GM12878 (cell line): ENCODE data around the gene COL23A1. TPM values are rescaled to one million over a fixed set of nuclear protein-coding genes. Genes with fewer than 3 reads are reported as not detected.

Experiments
- CBX3 ChIP-seq: fragments of 200-600 bp; sonication (generic); IDR thresholded peaks from 2 replicates; pipeline ENCODE4 v1.6.1; 2016; ENCODE audit warnings: low read depth, borderline replicate concordance
- HCFC1 ChIP-seq: fragments of 150-350 bp; IDR thresholded peaks from 2 replicates; pipeline ENCODE4 v1.6.1; 2014; ENCODE audit warnings: low read length
- NFYB ChIP-seq: IDR thresholded peaks from 2 replicates; pipeline ENCODE4 v1.6.1; 2011; ENCODE audit warnings: low read depth, mild to moderate bottlenecking, low read length, improper control_type of control experiment, moderate library complexity; ENCODE audit not compliant: insufficient read depth
- SMC3 ChIP-seq: IDR thresholded peaks from 2 replicates; pipeline ENCODE4 v1.6.1; 2011; ENCODE audit warnings: low read length, improper control_type of control experiment, borderline replicate concordance
- USF1 ChIP-seq: IDR thresholded peaks from 2 replicates; pipeline ENCODE4 v1.6.1; 2011; ENCODE audit warnings: borderline replicate concordance, low read depth, mild to moderate bottlenecking, moderate library complexity, mixed read lengths, low read length; ENCODE audit not compliant: insufficient read depth; ENCODE audit errors: extremely low read length
- ZSCAN29 ChIP-seq: fragments of 450-650 bp; IDR thresholded peaks from 2 replicates; pipeline ENCODE4 v1.6.1; 2017; ENCODE audit warnings: mild to moderate bottlenecking, moderate library complexity
- polyA plus RNA-seq, 11 experiments: library from polyadenylated mRNA; depleted of rRNA in 4 of 11; unstranded in 6 of 11; stranded (reverse) in 5 of 11; fragments of >200 nt; fragmentation: Nextera tagmentation in 4 of 11; fragmentation: Illumina TruSeq in 1 of 11; extraction: Ambion mirVana in 4 of 11; extraction: Trizol in 1 of 11; gene quantifications; 1 replicate in 1 of 11; 2 replicates in 10 of 11; pipeline versions ENCODE4 v1.2.1 to v1.2.3, GENCODE V29; 2011 to 2016; ENCODE audit warnings: inconsistent platforms in 2 of 11, missing spikeins in 2 of 11, low read depth in 1 of 11
- small RNA-seq: library from RNA; depleted of rRNA; stranded (forward); fragments of <200 nt; gene quantifications from one replicate; pipeline ENCODE3, GENCODE V24; 2014
- total RNA-seq, 4 experiments: library from RNA; depleted of rRNA in 3 of 4; stranded (reverse); fragments of >200 nt in 3 of 4; fragmentation: Illumina TruSeq in 1 of 4; extraction: Trizol in 1 of 4; gene quantifications; 2 replicates each; pipeline versions ENCODE4 v1.2.1 to v1.2.3, GENCODE V29; 2013 to 2021

COL23A1 gene
- total and polyA plus RNA-seq, 10 of the 15 experiments (the other 5 are each of a cell fraction or from before 2014, with no cell fraction given) = 0.03 to 0.83 (median 0.09) TPM; not detected in 5

- TF ChIP-seq ZSCAN29 (no peak), CBX3 (no peak), NFYB (no peak), USF1 (no peak), HCFC1 (no peak), SMC3 (no peak)
Observed at GRCh38 chr5:178189433-178189832, 400.8 kb downstream of the COL23A1 start (continued).

Small RNA genes within 50 kb of the gene (small RNA-seq; reads per million reads assigned to genes)
- gene RN7SKP70 = not detected
- not detected for gene RN7SL646P

Other genes starting within 250 kb of the COL23A1 start
- 21.2 and 25.6 TPM in 2 replicates for gene CLK4, start 36.7 kb upstream of the COL23A1 start, total RNA-seq (2014; rRNA removed)
- gene CLK4, start 36.7 kb upstream of the COL23A1 start, total RNA-seq (2014; rRNA removed; fragmentation: Illumina TruSeq; extraction: Trizol) = 21.7 and 21.9 TPM in 2 replicates
- 17.0 and 19.3 TPM in 2 replicates for gene CLK4, start 36.7 kb upstream of the COL23A1 start, total RNA-seq (2021)
- 47.9 and 66.3 TPM in 2 replicates for gene CLK4, start 36.7 kb upstream of the COL23A1 start, polyA plus RNA-seq (2011; rRNA removed)
- 16.2 and 23.0 TPM in 2 replicates for gene CLK4, start 36.7 kb upstream of the COL23A1 start, polyA plus RNA-seq (2014; fragmentation: Illumina TruSeq; extraction: Trizol)
- 10 to 100 TPM; 13.6 to 20.7 TPM for gene CLK4, start 36.7 kb upstream of the COL23A1 start, polyA plus RNA-seq (2014; fragmentation: Nextera tagmentation; extraction: Ambion mirVana)
- 16.3 and 21.0 TPM in 2 replicates for gene CLK4, start 36.7 kb upstream of the COL23A1 start, polyA plus RNA-seq (2014; rRNA removed)
- gene CLK4, start 36.7 kb upstream of the COL23A1 start, polyA plus RNA-seq (2016; fragmentation: Nextera tagmentation; extraction: Ambion mirVana) = 10 to 100 TPM; 16.4 to 17.5 TPM
- 6.4 and 7.1 TPM in 2 replicates for gene ZNF354A, start 140.3 kb upstream of the COL23A1 start, total RNA-seq (2014; rRNA removed)
- gene ZNF354A, start 140.3 kb upstream of the COL23A1 start, total RNA-seq (2014; rRNA removed; fragmentation: Illumina TruSeq; extraction: Trizol) = 7.5 and 7.7 TPM in 2 replicates
- gene ZNF354A, start 140.3 kb upstream of the COL23A1 start, total RNA-seq (2021) = 4.2 and 4.5 TPM in 2 replicates
- 9.4 and 16.4 TPM in 2 replicates for gene ZNF354A, start 140.3 kb upstream of the COL23A1 start, polyA plus RNA-seq (2011; rRNA removed)
- gene ZNF354A, start 140.3 kb upstream of the COL23A1 start, polyA plus RNA-seq (2014; fragmentation: Illumina TruSeq; extraction: Trizol) = 7.4 and 10.9 TPM in 2 replicates
- 1 to 10 TPM in 1 of 2 experiments, under 1 TPM in 1; 0.60 to 1.8 TPM for gene ZNF354A, start 140.3 kb upstream of the COL23A1 start, polyA plus RNA-seq (2014; fragmentation: Nextera tagmentation; extraction: Ambion mirVana)
- gene ZNF354A, start 140.3 kb upstream of the COL23A1 start, polyA plus RNA-seq (2014; rRNA removed) = 3.9 and 5.8 TPM in 2 replicates
- 1 to 10 TPM; 3.2 to 4.2 TPM for gene ZNF354A, start 140.3 kb upstream of the COL23A1 start, polyA plus RNA-seq (2016; fragmentation: Nextera tagmentation; extraction: Ambion mirVana)